ENCODE data around the gene CES2. TPM values are rescaled to one million over a fixed set of nuclear protein-coding genes. Genes with fewer than 3 reads are reported as not detected.

The CES2 gene
- polyA plus RNA-seq, 1 of the 3 experiments (the other 2 are of a cell fraction) = 33.1 TPM

- TF ChIP-seq USF2 (IDR thresholded peaks at IDR 0.05; ENCODE audit: borderline replicate concordance, low read depth, low read length) (no peak), FOXM1 (IDR thresholded peaks at IDR 0.05; ENCODE audit: low read depth) (no peak), GATA2 (CRISPR knock-in tag; IDR thresholded peaks at IDR 0.05) (no peak), CTCF (IDR thresholded peaks at IDR 0.05) (no peak), SIN3A (IDR thresholded peaks at IDR 0.05; ENCODE audit: borderline replicate concordance, low read depth, low read length) (no peak), IRF3 (IDR thresholded peaks at IDR 0.05; ENCODE audit: low read depth, low read length) (no peak), GABPA (IDR thresholded peaks at IDR 0.05; ENCODE audit: low read depth) (no peak), FOSL2 (IDR thresholded peaks at IDR 0.05; ENCODE audit: borderline replicate concordance, low read depth) (no peak)
Measured at GRCh38 chr16:66936889-66937554, 1.7 kb downstream of the CES2 start (continued).

- no peaks in the 10 kb centered on the region for H3K9me3 ChIP-seq
- TF ChIP-seq GABPA (IDR thresholded peaks at IDR 0.05; ENCODE audit: low read depth) (no peak), JUND (IDR thresholded peaks at IDR 0.05) (no peak), REST (IDR thresholded peaks at IDR 0.05; ENCODE audit: low read depth, low read length) (no peak), TCF12 (IDR thresholded peaks at IDR 0.05) (no peak), NRF1 (IDR thresholded peaks at IDR 0.05; ENCODE audit: low read depth, low read length) (no peak), USF1 (IDR thresholded peaks at IDR 0.05; ENCODE audit: borderline replicate concordance, low read depth) (no peak), NFIC (IDR thresholded peaks at IDR 0.05; ENCODE audit: borderline replicate concordance) (no peak), ELF1 (IDR thresholded peaks at IDR 0.05) (no peak), GATA2 (CRISPR knock-in tag; IDR thresholded peaks at IDR 0.05) (no peak), EP300 (IDR thresholded peaks at IDR 0.05; ENCODE audit: borderline replicate concordance in 1 of 2, low read depth in 1 of 2, low read length in 1 of 2) (no peak), YY1 (IDR thresholded peaks at IDR 0.05; ENCODE audit: low read depth) (no peak), FOSL2 (IDR thresholded peaks at IDR 0.05; ENCODE audit: borderline replicate concordance, low read depth) (no peak), MAX (IDR thresholded peaks at IDR 0.05; ENCODE audit: low read depth) (no peak), CTCF (IDR thresholded peaks at IDR 0.05) (no peak), TEAD4 (IDR thresholded peaks at IDR 0.05; ENCODE audit: borderline replicate concordance, insufficient read depth) (no peak)
Measured at GRCh38 chr16:66937725-66938337, 2.5 kb downstream of the CES2 start.

More at GRCh38 chr16:66937725-66938337, 2.5 kb downstream of the CES2 start:
- no peak overlapping the region for H2AFZ ChIP-seq (ENCODE audit: low read depth)
- no peaks in the 10 kb centered on the region for H3K27me3 ChIP-seq (ENCODE audit: insufficient read depth)
- peaks cover 56% of the 10 kb centered on the region for H3K79me2 ChIP-seq (ENCODE audit: insufficient read depth)
- peaks cover 6 to 19% of the 10 kb centered on the region in 2 experiments; a peak in 2 of 4 replicates for H3K4me1 ChIP-seq (ENCODE audit: control insufficient read depth in 1 of 2, insufficient read depth in 2 of 2, low read depth in 1 of 2, low read length in 1 of 2)
- peaks cover 20 to 48% of the 10 kb centered on the region in 2 experiments for H3K36me3 ChIP-seq (replicated peaks in 1 of 2; ENCODE audit: control insufficient read depth in 1 of 2, insufficient read depth in 2 of 2, low read length in 1 of 2)
- no peak for DNase-seq
- no peak overlapping the region for H3K4me3 ChIP-seq (ENCODE audit: low read depth in 2 of 2, low read length in 1 of 2)
- H3F3A ChIP-seq (replicated peaks; ENCODE audit: insufficient read depth) = no peaks in the 10 kb centered on the region
- peaks cover 24% of the 10 kb centered on the region for H4K20me1 ChIP-seq (ENCODE audit: insufficient read depth)
- no peak overlapping the region for H3K4me2 ChIP-seq
- ChIA-PET CTCF (interaction anchor here (1.4 kb wide), 1 partner anchor 42 kb away, joined by 6 read pairs; no protein-coding TSS in a partner anchor), POLR2A (no interaction called here)
- no peak overlapping the region for H3K9ac ChIP-seq
- WGBS (ENCODE audit: low lambda C conversion rate) = 93% methylated on average over 6 of the region's 10 CpGs
- H3K27ac ChIP-seq (ENCODE audit: low read depth in 2 of 2, low read length in 1 of 2) = no peak overlapping the region
- H3K9me2 ChIP-seq = no peaks in the 10 kb centered on the region

Data from SK-N-SH (cell line).